Measurements from ENCODE around the gene DCAF12.

Gene DCAF12

DNA sequence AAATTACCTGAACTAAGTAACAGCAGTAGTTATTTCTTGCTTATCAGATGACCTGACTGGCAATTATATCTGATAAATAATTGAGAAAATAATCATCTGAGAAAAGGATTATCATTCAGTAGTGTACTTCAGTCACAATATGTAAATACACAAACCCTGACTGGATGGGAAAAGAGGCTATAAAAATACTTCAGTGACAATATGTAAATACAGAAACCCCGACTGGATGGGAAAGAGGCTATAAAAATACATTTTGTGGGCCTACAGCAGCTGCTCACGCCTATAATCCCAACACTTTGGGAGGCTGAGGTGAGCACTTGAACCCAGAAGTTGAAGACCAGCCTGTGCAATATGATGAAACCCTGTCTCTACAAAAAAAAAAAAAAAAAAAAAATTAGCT is 88.9 kb downstream of the DCAF12 start:
- Histone ChIP-seq H3K36me3 (ENCODE audit: low read depth) (peaks cover 38% of the 10 kb centered on the region), H3K27me3 (ENCODE audit: insufficient read depth, poor library complexity, severe bottlenecking) (no peaks in the 10 kb centered on the region), H3K27ac (ENCODE audit: poor library complexity, severe bottlenecking) (no peak overlapping the region), H3K4me3 (ENCODE audit: severe bottlenecking) (no peak overlapping the region), H3K9me3 (ENCODE audit: severe bottlenecking) (no peaks in the 10 kb centered on the region), H3K4me1 (ENCODE audit: insufficient read depth, poor library complexity, severe bottlenecking) (peaks cover 8% of the 10 kb centered on the region)
- ATAC-seq (ENCODE audit: low read depth) (no peak), DNase-seq (ENCODE audit: low spot score) (no peak)
- TF ChIP-seq, protein P1, sequence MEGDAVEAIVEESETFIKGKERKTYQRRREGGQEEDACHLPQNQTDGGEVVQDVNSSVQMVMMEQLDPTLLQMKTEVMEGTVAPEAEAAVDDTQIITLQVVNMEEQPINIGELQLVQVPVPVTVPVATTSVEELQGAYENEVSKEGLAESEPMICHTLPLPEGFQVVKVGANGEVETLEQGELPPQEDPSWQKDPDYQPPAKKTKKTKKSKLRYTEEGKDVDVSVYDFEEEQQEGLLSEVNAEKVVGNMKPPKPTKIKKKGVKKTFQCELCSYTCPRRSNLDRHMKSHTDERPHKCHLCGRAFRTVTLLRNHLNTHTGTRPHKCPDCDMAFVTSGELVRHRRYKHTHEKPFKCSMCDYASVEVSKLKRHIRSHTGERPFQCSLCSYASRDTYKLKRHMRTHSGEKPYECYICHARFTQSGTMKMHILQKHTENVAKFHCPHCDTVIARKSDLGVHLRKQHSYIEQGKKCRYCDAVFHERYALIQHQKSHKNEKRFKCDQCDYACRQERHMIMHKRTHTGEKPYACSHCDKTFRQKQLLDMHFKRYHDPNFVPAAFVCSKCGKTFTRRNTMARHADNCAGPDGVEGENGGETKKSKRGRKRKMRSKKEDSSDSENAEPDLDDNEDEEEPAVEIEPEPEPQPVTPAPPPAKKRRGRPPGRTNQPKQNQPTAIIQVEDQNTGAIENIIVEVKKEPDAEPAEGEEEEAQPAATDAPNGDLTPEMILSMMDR (IDR thresholded peaks at IDR 0.05; ENCODE audit: poor library complexity, severe bottlenecking) = no peak

- Histone ChIP-seq H3K4me3 (ENCODE audit: severe bottlenecking) (no peak overlapping the region), H3K27me3 (ENCODE audit: insufficient read depth, poor library complexity, severe bottlenecking) (no peaks in the 10 kb centered on the region), H3K36me3 (ENCODE audit: low read depth) (peaks cover 39% of the 10 kb centered on the region), H3K4me1 (ENCODE audit: insufficient read depth, poor library complexity, severe bottlenecking) (peaks cover 8% of the 10 kb centered on the region), H3K9me3 (ENCODE audit: severe bottlenecking) (no peaks in the 10 kb centered on the region), H3K27ac (ENCODE audit: poor library complexity, severe bottlenecking) (no peak overlapping the region)
- TF ChIP-seq, protein P1 (IDR thresholded peaks at IDR 0.05; ENCODE audit: poor library complexity, severe bottlenecking) = no peak
- DNase-seq (ENCODE audit: low spot score) (no peak), ATAC-seq (ENCODE audit: low read depth) (no peak)
Observed at GRCh38 chr9:34036625-34037024, 89.9 kb downstream of the DCAF12 start.

Measured in RWPE2 (cell line).